SK-N-SH (cell line): ENCODE measurements around the gene BCAS3. TPM values are rescaled to one million over a fixed set of nuclear protein-coding genes. Genes with fewer than 3 reads are reported as not detected.

Source experiments
- CTCF ChIA-PET: fragments of 300-600, 350-600 bp; formaldehyde crosslinking; extraction: SDS; loops from one replicate; lab custom pipeline; 2021; lab: Yijun Ruan, JAX
- POLR2A ChIA-PET: fragments of 350-600 bp; sonication (Branson Sonifier 250); formaldehyde crosslinking; extraction: SDS; loops from one replicate; lab custom pipeline; 2020; ENCODE audit warnings: antibody characterized with exemption, inconsistent platforms; lab: Yijun Ruan, JAX
- DNase-seq: peaks from one replicate; pipeline ENCODE4 v3.0.0; 2012
- H2AFZ ChIP-seq: fragments of 200-600 bp; sonication (generic); 2 replicates; pipeline ENCODE4 v1.8.1; 2016; ENCODE audit warnings: antibody characterized with exemption, mild to moderate bottlenecking, low read depth
- H3F3A ChIP-seq: fragments of 200-600 bp; sonication (generic); replicated peaks from 2 replicates; pipeline ENCODE3; 2016; ENCODE audit warnings: antibody characterized with exemption, mild to moderate bottlenecking; ENCODE audit not compliant: insufficient read depth
- H3K27ac ChIP-seq, 2 experiments: fragments of 200-500 bp in 1 of 2; fragments of 200-600 bp in 1 of 2; sonication (Bioruptor generic) in 1 of 2; sonication (generic), shearing (Covaris generic) in 1 of 2; 2 replicates each; pipeline versions ENCODE4 v1.5.1 to v1.6.1; 2014 to 2016; ENCODE audit warnings: low read depth in 2 of 2, inconsistent platforms in 1 of 2, low read length in 1 of 2, mild to moderate bottlenecking in 1 of 2, mixed read lengths in 1 of 2
- H3K27me3 ChIP-seq: fragments of 200-600 bp; sonication (generic), shearing (Covaris generic); 2 replicates; pipeline ENCODE4 v1.6.1; 2016; ENCODE audit warnings: mixed run types; ENCODE audit not compliant: insufficient read depth
- H3K36me3 ChIP-seq, 2 experiments: fragments of 200-500 bp in 1 of 2; fragments of 200-600 bp in 1 of 2; sonication (Bioruptor generic) in 1 of 2; sonication (generic) in 1 of 2; replicated peaks in 1 of 2; 2 replicates each; pipeline versions ENCODE3 to v1.5.1; 2014 to 2016; ENCODE audit warnings: low read length in 1 of 2, mild to moderate bottlenecking in 1 of 2; ENCODE audit not compliant: insufficient read depth in 2 of 2, control insufficient read depth in 1 of 2
- H3K4me1 ChIP-seq, 2 experiments: fragments of 200-500 bp in 1 of 2; fragments of 200-600 bp in 1 of 2; sonication (Bioruptor generic) in 1 of 2; sonication (generic), shearing (Covaris generic) in 1 of 2; 2 replicates each; pipeline versions ENCODE4 v1.5.1 to v1.6.1; 2014 to 2016; ENCODE audit warnings: low read depth in 1 of 2, low read length in 1 of 2, mixed run types in 1 of 2; ENCODE audit not compliant: insufficient read depth in 2 of 2, control insufficient read depth in 1 of 2
- H3K4me2 ChIP-seq: fragments of 200-600 bp; sonication (generic), shearing (Covaris generic); 2 replicates; pipeline ENCODE4 v1.6.1; 2017; ENCODE audit warnings: mixed run types
- H3K4me3 ChIP-seq, 2 experiments: fragments of 200-500 bp in 1 of 2; fragments of 200-600 bp in 1 of 2; sonication (Bioruptor generic) in 1 of 2; sonication (generic), shearing (Covaris generic) in 1 of 2; 2 replicates each; pipeline versions ENCODE4 v1.5.1 to v1.8.1; 2014 to 2016; ENCODE audit warnings: low read depth in 2 of 2, inconsistent platforms in 1 of 2, low read length in 1 of 2, mild to moderate bottlenecking in 1 of 2, mixed read lengths in 1 of 2, moderate library complexity in 1 of 2
- H3K79me2 ChIP-seq: fragments of 200-600 bp; sonication (generic); 2 replicates; pipeline ENCODE4 v1.8.1; 2017; ENCODE audit warnings: mild to moderate bottlenecking; ENCODE audit not compliant: insufficient read depth
- H3K9ac ChIP-seq: fragments of 200-600 bp; sonication (generic); 2 replicates; pipeline ENCODE4 v1.6.1; 2017; ENCODE audit warnings: mixed run types
- H3K9me2 ChIP-seq: fragments of 200-600 bp; sonication (generic); 2 replicates; pipeline ENCODE4 v1.6.1; 2017; ENCODE audit warnings: mixed run types
- H3K9me3 ChIP-seq: fragments of 200-600 bp; sonication (generic); 2 replicates; pipeline ENCODE4 v1.6.1; 2017; ENCODE audit warnings: mixed run types, mild to moderate bottlenecking, moderate library complexity
- H4K20me1 ChIP-seq: fragments of 200-600 bp; sonication (generic); 2 replicates; pipeline ENCODE4 v1.6.1; 2017; ENCODE audit warnings: mild to moderate bottlenecking, mixed run types; ENCODE audit not compliant: insufficient read depth
- ELF1 ChIP-seq: IDR thresholded peaks from 2 replicates; pipeline ENCODE4 v1.4.0; 2012
- EP300 ChIP-seq, 2 experiments: IDR thresholded peaks; 2 replicates each; pipeline versions ENCODE4 v1.4.0 to v1.6.1; 2012; ENCODE audit warnings: borderline replicate concordance in 1 of 2, low read depth in 1 of 2, low read length in 1 of 2
- EZH2phosphoT487 ChIP-seq: fragments of 200-600 bp; sonication (generic); IDR thresholded peaks from 2 replicates; pipeline ENCODE4 v1.6.1; 2017; ENCODE audit warnings: low read depth, mixed run types, mild to moderate bottlenecking, antibody characterized with exemption, moderate library complexity, borderline replicate concordance
- FOSL2 ChIP-seq: IDR thresholded peaks from 2 replicates; pipeline ENCODE4 v1.4.0; 2012; ENCODE audit warnings: low read depth, mild to moderate bottlenecking, moderate library complexity, borderline replicate concordance
- FOXJ3 ChIP-seq: sonication (generic); formaldehyde crosslinking; IDR thresholded peaks from 2 replicates; pipeline ENCODE4 v1.5.1; 2020; ENCODE audit warnings: mild to moderate bottlenecking, missing genetic modification reagents
- GABPA ChIP-seq: IDR thresholded peaks from 2 replicates; pipeline ENCODE4 v1.4.0; 2012; ENCODE audit warnings: low read depth, mild to moderate bottlenecking
- JUND ChIP-seq: IDR thresholded peaks from 2 replicates; pipeline ENCODE4 v1.4.0; 2012
- NFIC ChIP-seq: IDR thresholded peaks from 2 replicates; pipeline ENCODE4 v1.4.0; 2012; ENCODE audit warnings: borderline replicate concordance
- NRF1 ChIP-seq: IDR thresholded peaks from 2 replicates; pipeline ENCODE4 v1.6.1; 2012; ENCODE audit warnings: low read depth, mild to moderate bottlenecking, low read length
- POLR2AphosphoS5 ChIP-seq: IDR thresholded peaks from 2 replicates; pipeline ENCODE4 v1.6.1; 2012; ENCODE audit warnings: low read depth, low read length
- RAD21 ChIP-seq: IDR thresholded peaks from 2 replicates; pipeline ENCODE4 v1.6.1; 2012; ENCODE audit warnings: mild to moderate bottlenecking, low read length
- RFX5 ChIP-seq: IDR thresholded peaks from 2 replicates; pipeline ENCODE4 v1.6.1; 2012; ENCODE audit warnings: mild to moderate bottlenecking, improper control_type of control experiment, low read length
- SIN3A ChIP-seq: IDR thresholded peaks from 2 replicates; pipeline ENCODE4 v1.6.1; 2012; ENCODE audit warnings: low read depth, mild to moderate bottlenecking, low read length, moderate library complexity, borderline replicate concordance
- TCF12 ChIP-seq: IDR thresholded peaks from 2 replicates; pipeline ENCODE4 v1.4.0; 2012
- TEAD4 ChIP-seq: IDR thresholded peaks from 2 replicates; pipeline ENCODE4 v1.4.0; 2012; ENCODE audit warnings: mild to moderate bottlenecking, borderline replicate concordance; ENCODE audit not compliant: insufficient read depth
- WGBS: methylation state at CpG from one replicate; pipeline ENCODE4 v1.1.6; 2017; ENCODE audit warnings: low lambda C conversion rate; 5-methylcytosine and 5-hydroxymethylcytosine counted together
- polyA plus RNA-seq, 3 experiments: library from polyadenylated mRNA; depleted of rRNA; stranded (reverse); fragments of >200 nt; gene quantifications; 2 replicates each; pipeline ENCODE4 v1.2.3, GENCODE V29; 2012
- TF ChIP-seq, protein P1 (sequence below): IDR thresholded peaks from 2 replicates; pipeline ENCODE4; 2012
- TF ChIP-seq, protein P2 (sequence below): IDR thresholded peaks from 2 replicates; pipeline ENCODE4 v1.4.0; 2012; ENCODE audit warnings: low read depth, borderline replicate concordance
- TF ChIP-seq, protein P3 (sequence below): fragments of 150-350 bp; IDR thresholded peaks from 2 replicates; pipeline ENCODE4 v1.6.1; 2017; ENCODE audit warnings: antibody characterized with exemption, low read length, low read depth, borderline replicate concordance

BCAS3 gene
- polyA plus RNA-seq, 1 of the 3 experiments (the other 2 are of a cell fraction): 5.9 TPM

DNA sequence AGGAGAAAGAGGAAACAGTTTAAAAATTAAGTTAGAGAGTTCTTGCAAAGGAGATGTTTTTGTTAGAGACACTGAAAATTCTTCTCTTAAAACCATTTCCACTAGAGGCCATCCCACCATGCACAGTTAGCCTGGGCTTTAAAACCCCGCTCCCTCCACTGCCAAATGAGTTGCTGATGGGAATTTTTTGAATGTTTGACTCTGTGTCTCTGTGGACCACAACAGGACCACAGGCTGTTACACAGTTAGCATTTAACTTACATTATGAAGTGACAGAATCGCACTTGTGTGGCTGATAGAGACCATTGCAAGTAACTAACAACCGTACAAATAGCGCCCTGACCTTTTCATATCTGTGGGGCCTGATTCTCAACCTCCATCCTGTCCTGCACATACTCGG is 647.3 kb downstream of the BCAS3 start:
- 0 out of 4 replicates have a peak overlapping the region, but pooled peaks of 1 of the 2 experiments have one; percentile 4 for H3K4me3 ChIP-seq
- peak overlapping the region; percentile 45; the same call in 1 of the 2 replicates for H2AFZ ChIP-seq
- no peaks in the 10 kb centered on the region for H3K36me3 ChIP-seq
- no peaks in the 10 kb centered on the region for H3K27me3 ChIP-seq
- no peaks in the 10 kb centered on the region for H3K79me2 ChIP-seq
- ChIA-PET POLR2A (interaction anchor here (1.2 kb wide), 1 partner anchor 56 kb away, joined by 3 read pairs; no protein-coding TSS in a partner anchor), CTCF (interaction anchor here (0.8 kb wide), 1 partner anchor 323 kb away, joined by 3 read pairs; no protein-coding TSS in a partner anchor)
- peak overlapping the region; percentile 44 for H3K9ac ChIP-seq
- no peaks in the 10 kb centered on the region for H3K9me3 ChIP-seq
- H3K27ac ChIP-seq: peak overlapping the region; percentile 75 to 86
- no peak for TF ChIP-seq RAD21
- no peak for TF ChIP-seq NFIC
- TF ChIP-seq, protein P1, sequence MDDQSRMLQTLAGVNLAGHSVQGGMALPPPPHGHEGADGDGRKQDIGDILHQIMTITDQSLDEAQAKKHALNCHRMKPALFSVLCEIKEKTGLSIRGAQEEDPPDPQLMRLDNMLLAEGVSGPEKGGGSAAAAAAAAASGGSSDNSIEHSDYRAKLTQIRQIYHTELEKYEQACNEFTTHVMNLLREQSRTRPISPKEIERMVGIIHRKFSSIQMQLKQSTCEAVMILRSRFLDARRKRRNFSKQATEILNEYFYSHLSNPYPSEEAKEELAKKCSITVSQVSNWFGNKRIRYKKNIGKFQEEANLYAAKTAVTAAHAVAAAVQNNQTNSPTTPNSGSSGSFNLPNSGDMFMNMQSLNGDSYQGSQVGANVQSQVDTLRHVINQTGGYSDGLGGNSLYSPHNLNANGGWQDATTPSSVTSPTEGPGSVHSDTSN: no peak
- no peak for TF ChIP-seq GABPA
- TF ChIP-seq ELF1: no peak
- TF ChIP-seq POLR2AphosphoS5: no peak
- no peak for TF ChIP-seq TEAD4
- no peak for TF ChIP-seq SIN3A
- no peak for TF ChIP-seq TCF12
- no peak for TF ChIP-seq FOSL2
- TF ChIP-seq, protein P2, sequence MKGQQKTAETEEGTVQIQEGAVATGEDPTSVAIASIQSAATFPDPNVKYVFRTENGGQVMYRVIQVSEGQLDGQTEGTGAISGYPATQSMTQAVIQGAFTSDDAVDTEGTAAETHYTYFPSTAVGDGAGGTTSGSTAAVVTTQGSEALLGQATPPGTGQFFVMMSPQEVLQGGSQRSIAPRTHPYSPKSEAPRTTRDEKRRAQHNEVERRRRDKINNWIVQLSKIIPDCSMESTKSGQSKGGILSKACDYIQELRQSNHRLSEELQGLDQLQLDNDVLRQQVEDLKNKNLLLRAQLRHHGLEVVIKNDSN: no peak
- no peak for TF ChIP-seq FOXJ3 (CRISPR knock-in tag)
- no peak for TF ChIP-seq NRF1
- TF ChIP-seq EZH2phosphoT487: no peak
- TF ChIP-seq RFX5: no peak
- TF ChIP-seq EP300 (IDR thresholded peaks at IDR 0.05; ENCODE audit: borderline replicate concordance in 1 of 2, low read depth in 1 of 2, low read length in 1 of 2): no peak
- no peak for TF ChIP-seq JUND
- TF ChIP-seq, protein P3, sequence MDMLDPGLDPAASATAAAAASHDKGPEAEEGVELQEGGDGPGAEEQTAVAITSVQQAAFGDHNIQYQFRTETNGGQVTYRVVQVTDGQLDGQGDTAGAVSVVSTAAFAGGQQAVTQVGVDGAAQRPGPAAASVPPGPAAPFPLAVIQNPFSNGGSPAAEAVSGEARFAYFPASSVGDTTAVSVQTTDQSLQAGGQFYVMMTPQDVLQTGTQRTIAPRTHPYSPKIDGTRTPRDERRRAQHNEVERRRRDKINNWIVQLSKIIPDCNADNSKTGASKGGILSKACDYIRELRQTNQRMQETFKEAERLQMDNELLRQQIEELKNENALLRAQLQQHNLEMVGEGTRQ: no peak
- H3K4me1 ChIP-seq: peaks cover 25 to 38% of the 10 kb centered on the region in 2 experiments
- no peak for DNase-seq
- no peaks in the 10 kb centered on the region for H4K20me1 ChIP-seq
- H3K9me2 ChIP-seq: no peaks in the 10 kb centered on the region
- H3K4me2 ChIP-seq: peak overlapping the region; percentile 54
- H3F3A ChIP-seq: peaks cover 43% of the 10 kb centered on the region
- WGBS: 68% methylated on average over 5 of the region's 5 CpGs
